HG03139 (cell line): ENCODE data around the gene SERPINB7.

ENCODE experiments used
- ATAC-seq: cut with Tn5 transposase; IDR thresholded peaks from one replicate; pipeline ENCODE4 v1.9.1; 2021; ENCODE audit not compliant: unreplicated experiment

Gene SERPINB7

DNA sequence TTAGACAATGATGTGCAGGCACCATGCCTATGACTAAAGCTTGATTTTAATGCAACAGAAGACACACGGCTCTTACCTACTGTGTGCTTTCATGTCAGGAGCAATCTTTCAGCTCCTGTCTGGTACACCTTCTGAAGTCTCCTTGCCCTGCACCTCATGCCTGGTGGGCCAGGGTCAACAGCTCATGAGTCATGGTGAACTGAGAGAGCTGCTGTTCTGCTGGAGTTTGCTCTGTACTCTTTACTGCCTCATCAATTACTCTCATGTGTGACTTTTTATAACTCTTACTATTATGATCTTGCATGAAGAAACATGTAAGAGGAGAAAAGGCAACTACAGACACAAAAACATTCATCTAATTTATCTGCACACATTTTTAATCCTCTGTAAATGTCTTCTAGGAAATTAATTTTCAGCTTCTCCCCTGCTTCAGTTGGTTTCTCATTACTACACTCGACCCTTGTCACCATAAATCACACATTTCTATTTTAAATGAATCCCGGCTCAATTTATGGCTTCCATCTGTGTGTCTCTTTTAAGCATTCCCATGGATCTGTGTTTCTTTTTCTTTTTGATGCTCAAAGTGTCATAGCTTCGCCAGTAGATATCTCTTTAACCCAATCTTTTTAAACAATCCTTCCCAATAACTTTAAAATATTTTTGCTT lies 9.7 kb downstream of the SERPINB7 start:
- ATAC-seq = no peak

DNA sequence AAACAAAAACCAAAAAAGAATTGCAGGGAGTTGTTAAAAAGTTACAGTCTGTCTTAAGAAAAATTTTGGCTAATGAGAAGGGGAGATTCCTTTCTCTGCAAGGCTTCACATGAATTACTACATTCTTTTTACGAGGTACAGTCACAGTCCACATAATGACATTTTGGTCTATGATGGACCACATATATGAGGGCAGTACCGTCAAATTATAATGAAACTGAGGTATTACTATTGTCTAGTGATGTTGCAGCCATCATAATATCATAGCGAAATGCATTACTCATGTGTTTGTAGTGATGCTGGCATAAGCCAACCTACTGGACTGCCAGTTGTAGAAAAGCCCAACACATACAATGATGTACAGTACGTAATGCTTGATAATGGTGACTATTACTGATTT lies 12.5 kb downstream of the SERPINB7 start:
- ATAC-seq = no peak

DNA sequence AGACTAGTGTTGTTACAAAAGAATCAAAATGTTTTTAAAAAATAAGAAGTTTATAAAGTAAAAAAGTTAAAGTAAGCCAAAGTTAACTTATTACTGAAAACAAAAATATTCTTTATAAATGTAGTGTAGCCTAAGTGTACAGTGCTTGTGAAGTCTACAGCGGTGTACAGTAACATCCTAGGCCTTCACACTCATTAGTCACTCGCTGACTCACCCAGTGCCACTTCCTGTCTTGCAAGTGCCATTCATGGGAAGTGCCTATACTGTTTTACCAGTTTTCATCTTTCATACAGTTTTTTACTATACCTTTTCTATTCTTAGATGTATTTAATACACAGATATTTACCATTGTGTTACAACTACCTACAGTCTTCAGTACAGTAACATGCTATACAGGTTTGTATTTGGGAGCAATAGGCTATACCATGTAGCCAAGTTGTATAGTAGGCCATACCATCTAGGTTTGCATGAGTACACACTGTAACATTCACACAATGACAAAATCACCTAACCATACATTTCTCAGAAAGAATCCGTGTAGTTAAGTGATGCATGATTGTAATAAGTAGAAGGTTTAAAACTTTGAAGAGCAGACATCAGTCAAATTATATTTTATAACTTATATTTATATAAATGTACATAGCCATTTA lies 13.4 kb downstream of the SERPINB7 start:
- ATAC-seq = peak; percentile 82

GRCh38 chr18:63789327-63789726 lies 14.1 kb downstream of the SERPINB7 start:
- no peak for ATAC-seq

GRCh38 chr18:63795606-63796005 lies 20.4 kb downstream of the SERPINB7 start:
- ATAC-seq = no peak

DNA sequence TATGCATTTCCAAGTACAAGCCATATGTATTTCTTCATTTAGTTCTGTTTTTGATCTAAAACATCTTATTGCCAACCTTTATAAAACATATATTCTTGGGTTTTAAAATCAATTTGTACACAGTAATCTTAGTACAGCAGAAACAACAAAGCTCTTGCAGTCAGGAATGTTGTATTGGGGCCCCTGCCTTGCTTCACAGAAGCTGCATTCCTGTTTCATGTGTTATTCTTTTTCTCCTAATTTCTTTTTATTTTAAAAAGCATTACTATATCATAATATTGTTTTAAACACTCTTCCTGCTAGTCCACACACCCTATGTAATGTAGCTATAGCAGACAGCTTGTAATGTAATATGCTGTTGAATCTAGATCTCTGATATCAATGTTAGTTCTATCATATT lies 24.0 kb downstream of the SERPINB7 start:
- no peak for ATAC-seq

DNA sequence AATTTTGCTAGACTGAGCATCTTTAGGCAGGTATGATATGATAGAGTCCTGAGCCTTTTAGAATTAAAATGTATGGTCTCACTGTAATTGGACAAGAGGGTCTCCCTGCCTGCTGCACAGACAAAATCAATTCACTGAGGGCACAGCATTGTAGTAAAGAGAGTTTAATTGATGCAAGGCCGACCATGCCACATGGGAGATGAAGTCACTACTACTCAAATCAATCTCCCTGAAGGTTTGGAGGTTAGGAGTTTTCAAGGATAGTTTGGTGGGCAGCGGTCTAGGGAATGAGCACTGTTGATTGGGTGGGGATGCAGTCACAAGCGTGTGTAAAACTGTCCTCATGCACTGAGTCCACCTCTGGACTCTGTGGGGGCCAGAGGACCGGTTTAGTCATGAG lies 26.1 kb downstream of the SERPINB7 start:
- ATAC-seq = no peak

GRCh38 chr18:63808125-63808524 lies 32.9 kb downstream of the SERPINB7 start:
- no peak for ATAC-seq

DNA sequence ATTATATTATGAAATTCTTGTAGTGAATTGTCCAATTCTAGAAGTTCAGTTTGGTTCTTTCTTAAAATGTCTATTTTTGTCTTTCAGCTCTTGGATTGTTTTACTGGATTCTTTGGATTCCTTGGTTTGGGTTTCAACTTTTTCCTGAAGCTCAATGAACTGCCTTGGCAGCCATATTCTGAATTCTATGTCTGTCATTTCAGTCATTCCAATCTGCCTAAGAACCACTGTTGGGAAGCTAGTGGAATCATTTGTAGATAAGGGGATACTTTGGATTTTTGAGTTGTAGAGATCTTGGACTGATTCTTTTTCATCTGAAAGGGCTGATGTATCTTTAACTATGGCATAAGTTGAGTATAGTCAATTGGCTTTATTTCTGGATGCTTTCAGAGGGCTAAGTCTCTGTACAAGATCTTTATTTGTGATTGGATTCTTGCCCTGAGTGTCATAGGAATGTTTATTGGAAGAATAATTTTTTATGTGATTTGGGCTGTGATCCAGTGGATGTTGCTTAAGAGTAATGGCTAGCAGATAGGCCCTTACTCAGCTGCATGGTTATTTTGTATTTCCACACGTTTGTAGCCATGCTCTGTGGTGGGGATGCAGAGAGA lies 42.3 kb downstream of the SERPINB7 start:
- no peak for ATAC-seq

GRCh38 chr18:63818212-63818611 lies 43.0 kb downstream of the SERPINB7 start:
- ATAC-seq = no peak

GRCh38 chr18:63819786-63820185 lies 44.6 kb downstream of the SERPINB7 start:
- no peak for ATAC-seq

DNA sequence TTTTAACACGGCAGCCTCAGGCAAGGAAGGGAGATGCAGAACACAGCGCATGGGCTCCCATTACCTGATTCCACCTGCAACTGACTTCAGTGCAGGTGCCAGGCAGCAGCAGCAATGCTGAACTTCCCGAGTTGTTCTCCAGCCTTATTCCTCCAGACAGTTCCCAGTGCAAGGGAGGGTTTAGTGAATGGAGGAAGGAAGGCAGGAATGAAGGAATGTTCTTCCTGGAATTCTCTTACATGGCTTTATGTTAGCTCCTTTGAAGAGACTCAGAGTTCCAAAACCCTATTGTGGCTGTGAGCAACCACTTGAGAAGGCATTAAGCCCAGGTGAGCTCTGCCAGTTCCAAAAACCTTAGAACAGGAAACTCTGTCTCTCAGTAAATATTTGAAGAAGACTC lies 45.5 kb downstream of the SERPINB7 start:
- ATAC-seq = no peak

DNA sequence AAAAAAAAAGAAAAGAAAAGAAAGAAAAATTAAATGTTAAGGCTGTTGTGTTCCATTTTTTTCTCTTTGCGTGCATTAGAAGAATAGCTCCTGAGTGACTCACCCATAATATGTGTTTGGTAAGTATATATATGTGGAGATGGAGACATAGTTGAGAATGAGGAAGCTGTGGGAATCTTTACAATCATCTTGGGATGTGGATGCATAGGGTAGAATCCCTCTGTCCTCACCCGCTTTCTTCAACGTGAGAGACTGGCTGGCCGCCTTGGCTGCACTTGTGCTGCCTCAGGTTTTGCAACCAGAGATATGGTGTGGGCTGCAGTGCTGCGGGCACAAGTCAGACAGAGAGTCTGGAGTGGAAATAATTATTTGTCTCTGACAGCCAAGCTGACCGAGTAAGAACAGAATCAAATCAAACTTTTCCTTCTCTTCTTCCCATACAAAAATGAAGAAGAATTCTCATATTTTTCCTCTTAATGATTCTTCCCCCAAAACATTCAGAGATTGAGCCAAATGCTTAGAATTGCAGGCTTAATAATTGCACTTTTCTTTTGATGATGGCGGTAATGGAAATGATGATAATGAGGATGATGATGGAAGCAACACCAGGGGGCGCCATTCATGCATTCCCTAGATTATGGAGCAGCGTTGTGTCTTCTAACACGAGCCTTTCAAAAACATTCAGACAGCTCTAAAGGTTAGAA lies 48.5 kb downstream of the SERPINB7 start:
- ATAC-seq = no peak

GRCh38 chr18:63824220-63824525 lies 49.0 kb downstream of the SERPINB7 start:
- no peak for ATAC-seq

DNA sequence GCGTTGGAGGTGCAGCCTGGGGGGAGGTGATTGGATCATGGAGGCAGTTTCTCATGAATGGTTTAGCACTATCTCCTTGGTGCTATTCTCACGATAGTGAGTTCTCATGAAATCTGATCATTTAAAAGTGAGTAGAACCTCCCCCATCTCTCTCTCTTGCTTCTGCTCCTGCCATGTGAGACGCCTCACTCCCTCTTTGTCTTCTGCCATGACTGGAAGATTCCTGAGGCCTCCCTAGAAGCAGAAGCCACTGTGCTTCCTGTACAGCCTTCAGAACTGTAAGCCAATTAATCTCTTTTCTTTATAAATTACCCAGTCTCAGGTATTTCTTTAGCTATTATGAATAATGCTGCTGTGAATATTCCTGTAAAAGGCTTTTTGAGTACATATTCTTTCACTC lies 52.9 kb downstream of the SERPINB7 start:
- ATAC-seq = no peak

DNA sequence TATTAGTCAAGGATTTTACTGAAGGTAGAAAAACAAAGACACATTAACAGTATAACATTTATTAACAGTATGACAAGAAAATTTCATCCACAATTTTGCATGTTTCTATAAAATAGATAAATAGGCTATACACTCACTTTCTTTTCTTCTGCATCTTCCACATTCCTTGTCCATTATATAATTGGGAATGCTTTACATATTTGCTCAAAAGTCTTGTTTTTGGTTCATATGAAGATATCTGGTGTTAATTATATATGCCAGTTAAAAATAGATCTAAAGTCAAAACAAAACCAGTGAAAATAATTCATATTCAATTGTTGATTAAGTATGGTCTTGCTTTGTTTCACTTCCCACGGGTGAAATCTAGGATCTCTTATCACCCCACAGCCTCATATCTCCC lies 53.4 kb downstream of the SERPINB7 start:
- ATAC-seq = no peak

GRCh38 chr18:63829886-63830285 lies 54.7 kb downstream of the SERPINB7 start:
- ATAC-seq = no peak

- ATAC-seq = peak; percentile 93
Measured at GRCh38 chr18:63831080-63831788, 56.0 kb downstream of the SERPINB7 start.

DNA sequence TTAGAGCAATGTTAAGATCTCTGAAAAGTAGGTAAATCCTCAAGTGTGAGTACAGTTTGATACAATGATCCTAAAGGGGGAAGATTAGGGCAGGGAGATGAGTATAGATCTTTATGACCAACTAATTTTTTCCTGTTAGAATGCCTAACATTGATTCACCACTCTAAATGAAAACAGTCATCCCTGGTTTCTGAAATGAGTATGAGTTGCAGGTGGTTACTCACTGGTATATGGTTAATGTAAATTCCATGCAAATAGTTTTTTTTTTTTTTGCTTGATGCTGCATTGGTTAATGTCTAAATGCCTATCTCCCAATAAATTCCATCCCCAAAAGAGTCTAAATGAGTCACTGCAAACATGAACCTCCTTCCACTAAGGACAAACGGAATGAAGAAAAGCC lies 57.3 kb downstream of the SERPINB7 start:
- peak; percentile 57 for ATAC-seq

GRCh38 chr18:63834471-63835113 lies 59.4 kb downstream of the SERPINB7 start:
- ATAC-seq = no peak

GRCh38 chr18:63836456-63836855 lies 61.2 kb downstream of the SERPINB7 start:
- no peak for ATAC-seq
